Endothelial cell of umbilical vein (primary cell): ENCODE results near the gene HPRT1.

Source experiments
- CTCF ChIP-seq, 2 donors: IDR thresholded peaks; 1 replicate in 1 of 2; 2 replicates in 1 of 2; pipeline ENCODE4 v1.5.1; 2011; ENCODE audit warnings: low read length in 2 of 2, mild to moderate bottlenecking in 2 of 2, moderate library complexity in 2 of 2, control low read depth in 1 of 2, inconsistent platforms in 1 of 2, low read depth in 1 of 2; ENCODE audit not compliant: insufficient read depth in 1 of 2; ENCODE audit errors: extremely low read depth in 1 of 2
- EZH2 ChIP-seq: IDR thresholded peaks from 2 replicates; pipeline ENCODE4 v1.6.1; 2012; ENCODE audit warnings: borderline replicate concordance, low read depth, mild to moderate bottlenecking, moderate library complexity, low read length, inconsistent platforms; ENCODE audit not compliant: severe bottlenecking
- JUN ChIP-seq: IDR thresholded peaks from 2 replicates; pipeline ENCODE4 v1.6.1; 2011; ENCODE audit warnings: borderline replicate concordance, low read depth; ENCODE audit not compliant: insufficient read length, insufficient read depth
- POLR2A ChIP-seq: IDR thresholded peaks from 2 replicates; pipeline ENCODE4 v1.6.1; 2012; ENCODE audit warnings: low read depth, mild to moderate bottlenecking, control low read depth, low read length
- POLR2AphosphoS5 ChIP-seq: IDR thresholded peaks from 2 replicates; pipeline ENCODE4 v1.6.1; 2012; ENCODE audit warnings: low read depth, mild to moderate bottlenecking, control low read depth, low read length, moderate library complexity; ENCODE audit not compliant: insufficient read depth

GRCh38 chrX:134542485-134542884, 82.5 kb downstream of the HPRT1 start:
- peak; percentile 32 for TF ChIP-seq POLR2AphosphoS5
- TF ChIP-seq CTCF (IDR thresholded peaks at IDR 0.05; ENCODE audit: extremely low read depth in 1 of 2, insufficient read depth in 1 of 2, low read depth in 1 of 2, low read length in 2 of 2), result no peak
- no peak for TF ChIP-seq POLR2A
- TF ChIP-seq EZH2, result no peak
- TF ChIP-seq JUN, result no peak
